ENCODE data around the gene PDZD7.

DNA sequence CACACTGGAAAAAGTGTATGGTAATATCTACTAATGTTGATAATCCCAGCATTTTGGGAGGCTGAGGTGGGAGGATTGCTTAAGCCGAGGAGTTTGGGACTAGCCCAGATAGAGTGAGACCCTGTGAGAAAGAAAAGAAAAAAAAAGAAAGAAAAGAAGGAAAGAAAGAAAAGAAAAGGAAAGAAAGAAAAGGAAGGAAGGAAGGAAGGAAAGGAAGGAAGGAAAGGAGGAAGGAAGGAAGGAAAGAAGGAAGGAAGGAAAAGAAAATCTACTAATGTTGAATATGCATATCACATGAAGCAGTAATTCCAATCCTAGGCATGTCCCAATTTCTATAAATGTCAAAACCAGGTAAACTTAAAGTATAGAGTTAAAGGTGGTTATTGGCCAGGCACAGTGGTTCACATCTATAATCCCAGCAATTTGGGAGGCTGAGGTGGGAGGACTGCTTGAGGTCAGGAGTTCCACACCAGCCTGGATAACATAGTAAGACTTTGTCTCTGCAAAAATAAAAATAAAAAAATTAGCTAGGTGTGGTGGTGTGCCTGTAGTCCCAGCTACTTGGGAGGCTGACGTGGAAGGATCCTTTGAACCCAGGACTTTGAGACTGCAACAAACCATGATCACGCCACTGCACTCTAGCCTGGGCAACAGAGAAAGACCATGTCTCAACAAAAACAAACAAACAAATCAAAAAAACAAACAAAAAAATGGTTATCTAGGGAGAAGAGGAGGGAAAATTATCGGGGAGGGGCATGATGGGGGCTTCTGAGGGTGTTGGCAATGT lies 25.6 kb upstream of the PDZD7 start:
- TF ChIP-seq, protein P1, sequence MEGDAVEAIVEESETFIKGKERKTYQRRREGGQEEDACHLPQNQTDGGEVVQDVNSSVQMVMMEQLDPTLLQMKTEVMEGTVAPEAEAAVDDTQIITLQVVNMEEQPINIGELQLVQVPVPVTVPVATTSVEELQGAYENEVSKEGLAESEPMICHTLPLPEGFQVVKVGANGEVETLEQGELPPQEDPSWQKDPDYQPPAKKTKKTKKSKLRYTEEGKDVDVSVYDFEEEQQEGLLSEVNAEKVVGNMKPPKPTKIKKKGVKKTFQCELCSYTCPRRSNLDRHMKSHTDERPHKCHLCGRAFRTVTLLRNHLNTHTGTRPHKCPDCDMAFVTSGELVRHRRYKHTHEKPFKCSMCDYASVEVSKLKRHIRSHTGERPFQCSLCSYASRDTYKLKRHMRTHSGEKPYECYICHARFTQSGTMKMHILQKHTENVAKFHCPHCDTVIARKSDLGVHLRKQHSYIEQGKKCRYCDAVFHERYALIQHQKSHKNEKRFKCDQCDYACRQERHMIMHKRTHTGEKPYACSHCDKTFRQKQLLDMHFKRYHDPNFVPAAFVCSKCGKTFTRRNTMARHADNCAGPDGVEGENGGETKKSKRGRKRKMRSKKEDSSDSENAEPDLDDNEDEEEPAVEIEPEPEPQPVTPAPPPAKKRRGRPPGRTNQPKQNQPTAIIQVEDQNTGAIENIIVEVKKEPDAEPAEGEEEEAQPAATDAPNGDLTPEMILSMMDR (conservative IDR thresholded peaks at IDR 0.05; ENCODE audit: low read depth, low read length), result no peak
- no peak for TF ChIP-seq EZH2 (IDR thresholded peaks at IDR 0.05; ENCODE audit: borderline replicate concordance, low read depth, low read length, poor library complexity, severe bottlenecking)

Data from A673 (cell line).